Endothelial cell of umbilical vein (primary cell): ENCODE measurements around the gene SMKR1.

Experiments used
- EZH2 ChIP-seq: IDR thresholded peaks from 2 replicates; pipeline ENCODE4 v1.6.1; 2012; ENCODE audit warnings: borderline replicate concordance, low read depth, mild to moderate bottlenecking, moderate library complexity, low read length, inconsistent platforms; ENCODE audit not compliant: severe bottlenecking
- FOS ChIP-seq: IDR thresholded peaks from 2 replicates; pipeline ENCODE4 v1.6.1; 2011; ENCODE audit warnings: mild to moderate bottlenecking, low read length, moderate library complexity, borderline replicate concordance; ENCODE audit not compliant: insufficient read depth
- GATA2 ChIP-seq: IDR thresholded peaks from 2 replicates; pipeline ENCODE4 v1.7.0; 2011; ENCODE audit warnings: low read depth, mild to moderate bottlenecking, moderate library complexity, mixed read lengths, low read length; ENCODE audit not compliant: insufficient read length, insufficient read depth
- JUN ChIP-seq: IDR thresholded peaks from 2 replicates; pipeline ENCODE4 v1.6.1; 2011; ENCODE audit warnings: borderline replicate concordance, low read depth; ENCODE audit not compliant: insufficient read length, insufficient read depth
- MYC ChIP-seq: IDR thresholded peaks from one replicate; pipeline ENCODE4 v1.6.1; 2011; ENCODE audit warnings: mild to moderate bottlenecking, low read depth, low read length
- POLR2A ChIP-seq: IDR thresholded peaks from 2 replicates; pipeline ENCODE4 v1.6.1; 2012; ENCODE audit warnings: low read depth, mild to moderate bottlenecking, control low read depth, low read length
- POLR2AphosphoS5 ChIP-seq: IDR thresholded peaks from 2 replicates; pipeline ENCODE4 v1.6.1; 2012; ENCODE audit warnings: low read depth, mild to moderate bottlenecking, control low read depth, low read length, moderate library complexity; ENCODE audit not compliant: insufficient read depth
- TF ChIP-seq, protein P1 (sequence below), 2 donors: IDR thresholded peaks; 1 replicate in 1 of 2; 2 replicates in 1 of 2; pipeline ENCODE4 v1.5.1; 2011; ENCODE audit warnings: low read length in 2 of 2, mild to moderate bottlenecking in 2 of 2, moderate library complexity in 2 of 2, control low read depth in 1 of 2, inconsistent platforms in 1 of 2, low read depth in 1 of 2; ENCODE audit not compliant: insufficient read depth in 1 of 2; ENCODE audit errors: extremely low read depth in 1 of 2

DNA sequence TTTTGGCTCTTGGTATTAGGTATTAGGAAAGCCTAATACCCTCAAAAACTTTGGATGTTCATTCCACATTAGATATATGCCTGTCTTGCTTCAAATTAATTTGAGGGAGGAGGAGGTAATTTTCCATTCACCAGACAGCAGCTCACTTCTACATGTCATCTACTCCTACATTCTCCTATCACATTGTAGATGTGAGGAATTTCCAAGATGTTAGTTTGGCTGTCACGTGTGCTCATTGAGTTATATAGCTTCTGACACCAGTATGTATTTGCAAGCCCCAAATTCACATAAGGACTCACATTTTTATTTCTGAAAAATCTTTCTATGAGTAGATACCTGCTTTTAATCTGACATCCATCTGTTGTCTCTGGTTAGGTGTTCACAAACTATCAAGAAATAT, 22.5 kb upstream of the SMKR1 start:
- TF ChIP-seq POLR2A (no peak), MYC (no peak), JUN (no peak), POLR2AphosphoS5 (no peak), FOS (no peak), GATA2 (no peak), EZH2 (no peak)
- TF ChIP-seq, protein P1, sequence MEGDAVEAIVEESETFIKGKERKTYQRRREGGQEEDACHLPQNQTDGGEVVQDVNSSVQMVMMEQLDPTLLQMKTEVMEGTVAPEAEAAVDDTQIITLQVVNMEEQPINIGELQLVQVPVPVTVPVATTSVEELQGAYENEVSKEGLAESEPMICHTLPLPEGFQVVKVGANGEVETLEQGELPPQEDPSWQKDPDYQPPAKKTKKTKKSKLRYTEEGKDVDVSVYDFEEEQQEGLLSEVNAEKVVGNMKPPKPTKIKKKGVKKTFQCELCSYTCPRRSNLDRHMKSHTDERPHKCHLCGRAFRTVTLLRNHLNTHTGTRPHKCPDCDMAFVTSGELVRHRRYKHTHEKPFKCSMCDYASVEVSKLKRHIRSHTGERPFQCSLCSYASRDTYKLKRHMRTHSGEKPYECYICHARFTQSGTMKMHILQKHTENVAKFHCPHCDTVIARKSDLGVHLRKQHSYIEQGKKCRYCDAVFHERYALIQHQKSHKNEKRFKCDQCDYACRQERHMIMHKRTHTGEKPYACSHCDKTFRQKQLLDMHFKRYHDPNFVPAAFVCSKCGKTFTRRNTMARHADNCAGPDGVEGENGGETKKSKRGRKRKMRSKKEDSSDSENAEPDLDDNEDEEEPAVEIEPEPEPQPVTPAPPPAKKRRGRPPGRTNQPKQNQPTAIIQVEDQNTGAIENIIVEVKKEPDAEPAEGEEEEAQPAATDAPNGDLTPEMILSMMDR (IDR thresholded peaks at IDR 0.05; ENCODE audit: extremely low read depth in 1 of 2, insufficient read depth in 1 of 2, low read depth in 1 of 2, low read length in 2 of 2), result no peak
